HepG2 (cell line): Measurements from ENCODE around the gene LRRTM3. TPM values are rescaled to one million over a fixed set of nuclear protein-coding genes. Genes with fewer than 3 reads are reported as not detected.

Source experiments
- ATAC-seq: fragments of 200-7000 bp; cut with Tn5 transposase; 3 replicates; pipeline ENCODE4 v1.9.1; 2020; ENCODE audit warnings: mild to moderate bottlenecking, moderate library complexity
- BruUV-seq: library from RNA; stranded (reverse); fragments of 400-500 nt; replicated peaks from 2 replicates; lab custom pipeline; 2021; lab: Mats Ljungman, UMichigan
- CTCF ChIA-PET: fragments of 300-600 bp; formaldehyde crosslinking; extraction: SDS; loops from one replicate; lab custom pipeline; 2021; ENCODE audit warnings: low total read pairs, inconsistent platforms, low intra/inter-chr PET ratio; lab: Yijun Ruan, JAX
- POLR2A ChIA-PET: fragments of 350-600 bp; sonication (Branson Sonifier 250); formaldehyde crosslinking; loops from one replicate; lab custom pipeline; 2020; ENCODE audit warnings: antibody characterized with exemption, inconsistent platforms; lab: Yijun Ruan, JAX
- DNase-seq: peaks from one replicate; pipeline ENCODE4 v3.0.0-alpha.2; 2015; ENCODE audit warnings: low spot score
- FAIRE-seq: peaks from 3 replicates; lab custom pipeline; 2011; peaks lifted over from hg19 to GRCh38; lab: Jason Lieb, UNC
- H2AFZ ChIP-seq: one replicate; pipeline ENCODE4 v1.6.1; 2011; ENCODE audit warnings: low read length, inconsistent platforms
- H3K27ac ChIP-seq: fragments of 300-600 bp; 3 replicates; pipeline ENCODE4 v1.8.0; 2011; ENCODE audit warnings: mixed run types, mild to moderate bottlenecking, mixed read lengths, low read length, inconsistent platforms; ENCODE audit not compliant: insufficient read depth; ENCODE audit errors: extremely low read length
- H3K27me3 ChIP-seq, 2 experiments: fragments of 200-600 bp in 1 of 2; 2 replicates in 1 of 2; 3 replicates in 1 of 2; pipeline versions ENCODE4 v1.6.0 to v1.8.0; 2011; ENCODE audit warnings: low read length in 2 of 2, mild to moderate bottlenecking in 2 of 2, moderate library complexity in 2 of 2, inconsistent platforms in 1 of 2; ENCODE audit not compliant: insufficient read depth in 2 of 2, control insufficient read depth in 1 of 2
- H3K36me3 ChIP-seq, 2 experiments: fragments of 200-600 bp in 1 of 2; replicated peaks in 1 of 2; 2 replicates in 1 of 2; 3 replicates in 1 of 2; pipeline versions ENCODE4 v1.5.1 to v1.8.0; 2011; ENCODE audit warnings: low read length in 2 of 2, inconsistent platforms in 1 of 2; ENCODE audit not compliant: insufficient read depth in 2 of 2, control insufficient read depth in 1 of 2
- H3K4me1 ChIP-seq: 2 replicates; pipeline ENCODE4 v1.5.1; 2012; ENCODE audit warnings: low read length, inconsistent platforms; ENCODE audit not compliant: insufficient read depth
- H3K4me2 ChIP-seq: 2 replicates; pipeline ENCODE4 v1.6.0; 2011; ENCODE audit warnings: low read depth, low read length, inconsistent platforms
- H3K4me3 ChIP-seq, 3 experiments: fragments of 200-600 bp in 1 of 3; sonication (generic), shearing (Covaris generic) in 1 of 3; replicated peaks in 1 of 3; 2 replicates each; pipeline ENCODE4 v1.5.1; 2011 to 2016; ENCODE audit warnings: low read length in 3 of 3, inconsistent platforms in 2 of 3, low read depth in 2 of 3, mild to moderate bottlenecking in 2 of 3, control low read depth in 1 of 3, mixed read lengths in 1 of 3; ENCODE audit not compliant: insufficient read depth in 1 of 3
- H3K79me2 ChIP-seq: one replicate; pipeline ENCODE4 v1.6.1; 2011; ENCODE audit warnings: low read length, inconsistent platforms; ENCODE audit not compliant: insufficient read depth
- H3K9ac ChIP-seq: 2 replicates; pipeline ENCODE4 v1.6.0; 2011; ENCODE audit warnings: mild to moderate bottlenecking, low read depth, low read length, inconsistent platforms; ENCODE audit not compliant: insufficient read depth
- H3K9me3 ChIP-seq: 2 replicates; pipeline ENCODE4 v1.5.1; 2012; ENCODE audit warnings: mild to moderate bottlenecking, low read length
- H4K20me1 ChIP-seq: 2 replicates; pipeline ENCODE4 v1.6.0; 2011; ENCODE audit warnings: inconsistent platforms, mild to moderate bottlenecking, low read length, moderate library complexity; ENCODE audit not compliant: insufficient read depth
- GATAD1 ChIP-seq: IDR thresholded peaks from 2 replicates; pipeline ENCODE4 v1.6.1; 2016; ENCODE audit warnings: missing genetic modification reagents, missing compliant biosample characterization
- MLLT10 ChIP-seq: sonication (generic); formaldehyde crosslinking; IDR thresholded peaks from 2 replicates; pipeline ENCODE4 v1.4.0; 2020; ENCODE audit warnings: missing genetic modification reagents
- MYNN ChIP-seq: sonication (generic); formaldehyde crosslinking; IDR thresholded peaks from 2 replicates; pipeline ENCODE4 v1.4.0; 2020; ENCODE audit warnings: mild to moderate bottlenecking, low read depth, missing genetic modification reagents
- NCOA2 ChIP-seq: sonication (generic); formaldehyde crosslinking; IDR thresholded peaks from 2 replicates; pipeline ENCODE4 v1.8.0; 2022; ENCODE audit warnings: inconsistent platforms
- PREB ChIP-seq: sonication (generic); formaldehyde crosslinking; IDR thresholded peaks from 2 replicates; pipeline ENCODE4 v1.4.0; 2020; ENCODE audit warnings: missing genetic modification reagents
- RARG ChIP-seq: sonication (generic); formaldehyde crosslinking; IDR thresholded peaks from 2 replicates; pipeline ENCODE4 v1.4.0; 2020; ENCODE audit warnings: low read depth, mild to moderate bottlenecking, missing genetic modification reagents
- SMARCC2 ChIP-seq: fragments of 450-650 bp; IDR thresholded peaks from 2 replicates; pipeline ENCODE4 v1.6.1; 2017; ENCODE audit warnings: antibody characterized with exemption, mild to moderate bottlenecking
- SMC3 ChIP-seq: IDR thresholded peaks from 2 replicates; pipeline ENCODE4 v1.6.1; 2011; ENCODE audit warnings: low read length, improper control_type of control experiment
- SPEN ChIP-seq: sonication (generic); formaldehyde crosslinking; IDR thresholded peaks from 2 replicates; pipeline ENCODE4 v1.5.1; 2020; ENCODE audit warnings: low read depth, mild to moderate bottlenecking, missing genetic modification reagents
- ZBTB7B ChIP-seq: sonication (generic); formaldehyde crosslinking; IDR thresholded peaks from 2 replicates; pipeline ENCODE4 v1.4.0; 2020; ENCODE audit warnings: missing genetic modification reagents
- ZNF12 ChIP-seq: sonication (generic); formaldehyde crosslinking; IDR thresholded peaks from 2 replicates; pipeline ENCODE4 v1.5.0; 2020; ENCODE audit warnings: missing genetic modification reagents
- ZNF205 ChIP-seq: IDR thresholded peaks from 2 replicates; pipeline ENCODE4 v1.6.1; 2018; ENCODE audit warnings: missing biosample characterization, missing genetic modification reagents
- WGBS: methylation state at CpG from one replicate; pipeline ENCODE4 v1.1.6; 2017; ENCODE audit warnings: low lambda C conversion rate; 5-methylcytosine and 5-hydroxymethylcytosine counted together
- in situ Hi-C: cut with HindIII; loops from 2 replicates; pipeline ENCODE4 v1.10.0; 2017; ENCODE audit warnings: low pct_unique_long_range_greater_than_20kb; ENCODE audit not compliant: extremely low pct_ligation_motif_present
- intact Hi-C: fragments of 100-400 bp; cut with micrococcal nuclease; formaldehyde crosslinking; loops from one replicate; pipeline ENCODE4 v1.10.0; 2022; ENCODE audit not compliant: unreplicated experiment
- polyA plus RNA-seq, 8 experiments: library from polyadenylated mRNA; depleted of rRNA in 3 of 8; stranded (reverse) in 7 of 8; unstranded in 1 of 8; fragments of >200 nt; fragmentation: Illumina TruSeq in 4 of 8; extraction: Trizol in 4 of 8; gene quantifications; 2 replicates each; pipeline versions ENCODE4 v1.2.1 to v1.2.3, GENCODE V29; 2011 to 2016; ENCODE audit warnings: low read depth in 4 of 8, missing spikeins in 1 of 8, mixed read lengths in 1 of 8; ENCODE audit not compliant: insufficient read depth in 1 of 8
- total RNA-seq, 5 experiments: library from RNA; depleted of rRNA; stranded (reverse); fragments of >200 nt; fragmentation: Illumina TruSeq; extraction: Trizol; gene quantifications; 2 replicates each; pipeline ENCODE4 v1.2.3, GENCODE V29; 2016; ENCODE audit warnings: low read depth in 1 of 5
- TF ChIP-seq, protein P1 (sequence below): sonication (generic); formaldehyde crosslinking; IDR thresholded peaks from 2 replicates; pipeline ENCODE4 v1.8.0; 2022; ENCODE audit warnings: missing genetic modification reagents, mild to moderate bottlenecking, moderate library complexity, borderline replicate concordance
- TF ChIP-seq, protein P2 (sequence below): sonication (generic); formaldehyde crosslinking; IDR thresholded peaks from 2 replicates; pipeline ENCODE4 v1.8.1; 2023; ENCODE audit warnings: missing genetic modification reagents, inconsistent platforms, borderline replicate concordance
- TF ChIP-seq, protein P3 (sequence below): sonication (generic); formaldehyde crosslinking; IDR thresholded peaks from 2 replicates; pipeline ENCODE4 v1.4.0; 2020; ENCODE audit warnings: missing genetic modification reagents

Gene LRRTM3
- total and polyA plus RNA-seq, 2 of the 13 experiments (the other 11 are each of a cell fraction or from before 2014, with no cell fraction given) = not detected

DNA sequence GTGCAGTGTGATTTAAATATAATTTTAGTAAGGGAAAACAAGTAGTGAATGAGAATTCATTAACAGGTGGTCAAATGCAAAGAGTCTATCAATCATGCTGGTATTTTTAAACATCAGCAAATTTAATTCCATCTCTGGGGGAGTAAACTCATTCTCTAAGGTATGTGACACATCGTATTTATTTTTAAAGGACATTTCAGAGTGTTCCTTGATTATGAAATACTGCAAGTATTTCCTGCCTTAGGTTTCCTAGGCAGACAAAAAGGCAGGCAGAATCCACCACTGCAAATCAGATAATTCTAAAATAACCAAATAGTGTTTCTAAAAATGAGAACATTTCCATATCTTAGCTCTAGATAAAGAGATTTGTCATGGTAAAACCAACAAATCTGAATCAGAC, 193.8 kb downstream of the LRRTM3 start:
- in situ Hi-C loops (no loop called here), intact Hi-C loops (no loop called here)
- no peaks in the 10 kb centered on the region for H3K27me3 ChIP-seq
- H3K4me3 ChIP-seq = no peak overlapping the region
- DNase-seq = no peak
- ChIA-PET POLR2A (no interaction called here), CTCF (no interaction called here)
- no peaks in the 10 kb centered on the region for H3K36me3 ChIP-seq
- peaks cover 7% of the 10 kb centered on the region for H3K4me1 ChIP-seq
- H3K9me3 ChIP-seq = no peaks in the 10 kb centered on the region
- no peak overlapping the region for H3K27ac ChIP-seq
- H3K79me2 ChIP-seq = no peaks in the 10 kb centered on the region
- FAIRE-seq = no peak
- no peaks in the 10 kb centered on the region for H4K20me1 ChIP-seq
- no peak overlapping the region for H2AFZ ChIP-seq
- H3K4me2 ChIP-seq = no peak overlapping the region
- WGBS = 0% methylated on average over 1 of the region's 1 CpG
- BruUV-seq = no TSS peak
- no peak for ATAC-seq
- no peak for TF ChIP-seq MYNN (CRISPR knock-in tag)
- no peak for TF ChIP-seq SPEN
- TF ChIP-seq, protein P1, sequence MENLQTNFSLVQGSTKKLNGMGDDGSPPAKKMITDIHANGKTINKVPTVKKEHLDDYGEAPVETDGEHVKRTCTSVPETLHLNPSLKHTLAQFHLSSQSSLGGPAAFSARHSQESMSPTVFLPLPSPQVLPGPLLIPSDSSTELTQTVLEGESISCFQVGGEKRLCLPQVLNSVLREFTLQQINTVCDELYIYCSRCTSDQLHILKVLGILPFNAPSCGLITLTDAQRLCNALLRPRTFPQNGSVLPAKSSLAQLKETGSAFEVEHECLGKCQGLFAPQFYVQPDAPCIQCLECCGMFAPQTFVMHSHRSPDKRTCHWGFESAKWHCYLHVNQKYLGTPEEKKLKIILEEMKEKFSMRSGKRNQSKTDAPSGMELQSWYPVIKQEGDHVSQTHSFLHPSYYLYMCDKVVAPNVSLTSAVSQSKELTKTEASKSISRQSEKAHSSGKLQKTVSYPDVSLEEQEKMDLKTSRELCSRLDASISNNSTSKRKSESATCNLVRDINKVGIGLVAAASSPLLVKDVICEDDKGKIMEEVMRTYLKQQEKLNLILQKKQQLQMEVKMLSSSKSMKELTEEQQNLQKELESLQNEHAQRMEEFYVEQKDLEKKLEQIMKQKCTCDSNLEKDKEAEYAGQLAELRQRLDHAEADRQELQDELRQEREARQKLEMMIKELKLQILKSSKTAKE (CRISPR knock-in tag) = no peak
- TF ChIP-seq, protein P2, sequence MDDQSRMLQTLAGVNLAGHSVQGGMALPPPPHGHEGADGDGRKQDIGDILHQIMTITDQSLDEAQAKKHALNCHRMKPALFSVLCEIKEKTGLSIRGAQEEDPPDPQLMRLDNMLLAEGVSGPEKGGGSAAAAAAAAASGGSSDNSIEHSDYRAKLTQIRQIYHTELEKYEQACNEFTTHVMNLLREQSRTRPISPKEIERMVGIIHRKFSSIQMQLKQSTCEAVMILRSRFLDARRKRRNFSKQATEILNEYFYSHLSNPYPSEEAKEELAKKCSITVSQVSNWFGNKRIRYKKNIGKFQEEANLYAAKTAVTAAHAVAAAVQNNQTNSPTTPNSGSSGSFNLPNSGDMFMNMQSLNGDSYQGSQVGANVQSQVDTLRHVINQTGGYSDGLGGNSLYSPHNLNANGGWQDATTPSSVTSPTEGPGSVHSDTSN (CRISPR knock-in tag) = no peak
- TF ChIP-seq NCOA2 (CRISPR knock-in tag) = no peak
- no peak for TF ChIP-seq GATAD1 (CRISPR knock-in tag)
- TF ChIP-seq, protein P3, sequence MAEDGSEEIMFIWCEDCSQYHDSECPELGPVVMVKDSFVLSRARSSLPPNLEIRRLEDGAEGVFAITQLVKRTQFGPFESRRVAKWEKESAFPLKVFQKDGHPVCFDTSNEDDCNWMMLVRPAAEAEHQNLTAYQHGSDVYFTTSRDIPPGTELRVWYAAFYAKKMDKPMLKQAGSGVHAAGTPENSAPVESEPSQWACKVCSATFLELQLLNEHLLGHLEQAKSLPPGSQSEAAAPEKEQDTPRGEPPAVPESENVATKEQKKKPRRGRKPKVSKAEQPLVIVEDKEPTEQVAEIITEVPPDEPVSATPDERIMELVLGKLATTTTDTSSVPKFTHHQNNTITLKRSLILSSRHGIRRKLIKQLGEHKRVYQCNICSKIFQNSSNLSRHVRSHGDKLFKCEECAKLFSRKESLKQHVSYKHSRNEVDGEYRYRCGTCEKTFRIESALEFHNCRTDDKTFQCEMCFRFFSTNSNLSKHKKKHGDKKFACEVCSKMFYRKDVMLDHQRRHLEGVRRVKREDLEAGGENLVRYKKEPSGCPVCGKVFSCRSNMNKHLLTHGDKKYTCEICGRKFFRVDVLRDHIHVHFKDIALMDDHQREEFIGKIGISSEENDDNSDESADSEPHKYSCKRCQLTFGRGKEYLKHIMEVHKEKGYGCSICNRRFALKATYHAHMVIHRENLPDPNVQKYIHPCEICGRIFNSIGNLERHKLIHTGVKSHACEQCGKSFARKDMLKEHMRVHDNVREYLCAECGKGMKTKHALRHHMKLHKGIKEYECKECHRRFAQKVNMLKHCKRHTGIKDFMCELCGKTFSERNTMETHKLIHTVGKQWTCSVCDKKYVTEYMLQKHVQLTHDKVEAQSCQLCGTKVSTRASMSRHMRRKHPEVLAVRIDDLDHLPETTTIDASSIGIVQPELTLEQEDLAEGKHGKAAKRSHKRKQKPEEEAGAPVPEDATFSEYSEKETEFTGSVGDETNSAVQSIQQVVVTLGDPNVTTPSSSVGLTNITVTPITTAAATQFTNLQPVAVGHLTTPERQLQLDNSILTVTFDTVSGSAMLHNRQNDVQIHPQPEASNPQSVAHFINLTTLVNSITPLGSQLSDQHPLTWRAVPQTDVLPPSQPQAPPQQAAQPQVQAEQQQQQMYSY = no peak
- TF ChIP-seq SMARCC2 = no peak
- no peak for TF ChIP-seq RARG (CRISPR knock-in tag)
- TF ChIP-seq ZNF205 = no peak
- no peak for TF ChIP-seq ZBTB7B (CRISPR knock-in tag)
- no peak for TF ChIP-seq ZNF12
- TF ChIP-seq MLLT10 (CRISPR knock-in tag) = no peak
- no peak for TF ChIP-seq PREB (CRISPR knock-in tag)
- TF ChIP-seq SMC3 = no peak
- no peak overlapping the region for H3K9ac ChIP-seq
